LHCN-M2 (cell line): ENCODE results near the gene G0S2. TPM values are rescaled to one million over a fixed set of nuclear protein-coding genes. Genes with fewer than 3 reads are reported as not detected.

ENCODE experiments used
- DNase-seq: peaks from one replicate; pipeline ENCODE4 v3.0.0-alpha.2; 2012; ENCODE audit warnings: low read depth
- total RNA-seq: library from RNA; depleted of rRNA; stranded (reverse); fragments of >200 nt; gene quantifications from 2 replicates; pipeline ENCODE4 v1.2.3, GENCODE V29; 2014

G0S2 gene
- total RNA-seq, 1 experiment from 2014 or later = 1.0 TPM

- peak; percentile 54 for DNase-seq
Measured at GRCh38 chr1:209648346-209648745, 26.9 kb upstream of the G0S2 start.

GRCh38 chr1:209648931-209649776 is 26.1 kb upstream of the G0S2 start:
- DNase-seq = peak; percentile 94

- DNase-seq = peak; percentile 33
Measured at GRCh38 chr1:209650454-209650853, 24.8 kb upstream of the G0S2 start.

GRCh38 chr1:209651138-209651587 is 24.0 kb upstream of the G0S2 start:
- peak; percentile 79 for DNase-seq

GRCh38 chr1:209652121-209652735 is 23.0 kb upstream of the G0S2 start, which contains the start of gene LAMB3:
Gene LAMB3, minus strand, starts transcription at chr1:209652425. Its CDS starts 1,481 bp downstream, at chr1:209650944.
- no peak for DNase-seq

GRCh38 chr1:209652873-209653401 is 22.3 kb upstream of the G0S2 start:
- peak; percentile 48 for DNase-seq

GRCh38 chr1:209653915-209654351 is 21.3 kb upstream of the G0S2 start:
- no peak for DNase-seq

GRCh38 chr1:209655411-209656231 is 19.6 kb upstream of the G0S2 start:
- no peak for DNase-seq

GRCh38 chr1:209657140-209657879 is 17.9 kb upstream of the G0S2 start:
- DNase-seq = no peak

- DNase-seq = no peak
Measured at GRCh38 chr1:209657918-209658317, 17.3 kb upstream of the G0S2 start.

- DNase-seq = no peak
Measured at GRCh38 chr1:209659909-209660308, 15.3 kb upstream of the G0S2 start.

- no peak for DNase-seq
Measured at GRCh38 chr1:209661071-209661470, 14.1 kb upstream of the G0S2 start.

GRCh38 chr1:209662879-209663327 is 12.3 kb upstream of the G0S2 start:
- DNase-seq = no peak

- DNase-seq = no peak
Measured at GRCh38 chr1:209667103-209667502, 8.1 kb upstream of the G0S2 start.

- no peak for DNase-seq
Measured at GRCh38 chr1:209667708-209668107, 7.5 kb upstream of the G0S2 start.

- no peak for DNase-seq
Measured at GRCh38 chr1:209670441-209671082, 4.7 kb upstream of the G0S2 start.

- no peak for DNase-seq
Measured at GRCh38 chr1:209672705-209673630, 2.2 kb upstream of the G0S2 start.

GRCh38 chr1:209673631-209674417 is 1.4 kb upstream of the G0S2 start:
- no peak for DNase-seq
